ENCODE data around the gene KRTAP19-7.

- TF ChIP-seq CTCF (conservative IDR thresholded peaks at IDR 0.05; ENCODE audit: low read length) (no peak), EZH2phosphoT487 (IDR thresholded peaks at IDR 0.05; ENCODE audit: borderline replicate concordance, low read depth, low read length) (no peak)
Observed at GRCh38 chr21:30582870-30583269, 21.8 kb upstream of the KRTAP19-7 start.
